ENCODE measurements around the gene KRT1. TPM values are rescaled to one million over a fixed set of nuclear protein-coding genes. Genes with fewer than 3 reads are reported as not detected.
A peak's percentile ranks its signal among the peaks of the same experiment; 100 is the strongest.

Gene KRT1
- polyA plus RNA-seq, 2 of the 4 experiments (the other 2 are of a cell fraction) = not detected

- Histone ChIP-seq H3K4me1 (no peaks in the 10 kb centered on the region), H3K4me2 (no peak overlapping the region), H3K9me3 (no peaks in the 10 kb centered on the region), H3K4me3 (no peak overlapping the region), H3K27ac (no peak overlapping the region)
- no peak for TF ChIP-seq CBX8 (IDR thresholded peaks at IDR 0.05)
- TF ChIP-seq ATOH8 (CRISPR knock-in tag; IDR thresholded peaks at IDR 0.05; ENCODE audit: low read depth) = no peak
- no peak for TF ChIP-seq EP300 (IDR thresholded peaks at IDR 0.05)
- TF ChIP-seq NPAS2 (CRISPR knock-in tag; IDR thresholded peaks at IDR 0.05; ENCODE audit: borderline replicate concordance) = no peak
- TF ChIP-seq HOXA7 (CRISPR knock-in tag; IDR thresholded peaks at IDR 0.05) = no peak
- no peak for TF ChIP-seq ELK1 (IDR thresholded peaks at IDR 0.05; ENCODE audit: low read depth, low read length)
- TF ChIP-seq SREBF2 (IDR thresholded peaks at IDR 0.05) = no peak
- TF ChIP-seq RARB (CRISPR knock-in tag; IDR thresholded peaks at IDR 0.05) = no peak
- TF ChIP-seq, protein P1, sequence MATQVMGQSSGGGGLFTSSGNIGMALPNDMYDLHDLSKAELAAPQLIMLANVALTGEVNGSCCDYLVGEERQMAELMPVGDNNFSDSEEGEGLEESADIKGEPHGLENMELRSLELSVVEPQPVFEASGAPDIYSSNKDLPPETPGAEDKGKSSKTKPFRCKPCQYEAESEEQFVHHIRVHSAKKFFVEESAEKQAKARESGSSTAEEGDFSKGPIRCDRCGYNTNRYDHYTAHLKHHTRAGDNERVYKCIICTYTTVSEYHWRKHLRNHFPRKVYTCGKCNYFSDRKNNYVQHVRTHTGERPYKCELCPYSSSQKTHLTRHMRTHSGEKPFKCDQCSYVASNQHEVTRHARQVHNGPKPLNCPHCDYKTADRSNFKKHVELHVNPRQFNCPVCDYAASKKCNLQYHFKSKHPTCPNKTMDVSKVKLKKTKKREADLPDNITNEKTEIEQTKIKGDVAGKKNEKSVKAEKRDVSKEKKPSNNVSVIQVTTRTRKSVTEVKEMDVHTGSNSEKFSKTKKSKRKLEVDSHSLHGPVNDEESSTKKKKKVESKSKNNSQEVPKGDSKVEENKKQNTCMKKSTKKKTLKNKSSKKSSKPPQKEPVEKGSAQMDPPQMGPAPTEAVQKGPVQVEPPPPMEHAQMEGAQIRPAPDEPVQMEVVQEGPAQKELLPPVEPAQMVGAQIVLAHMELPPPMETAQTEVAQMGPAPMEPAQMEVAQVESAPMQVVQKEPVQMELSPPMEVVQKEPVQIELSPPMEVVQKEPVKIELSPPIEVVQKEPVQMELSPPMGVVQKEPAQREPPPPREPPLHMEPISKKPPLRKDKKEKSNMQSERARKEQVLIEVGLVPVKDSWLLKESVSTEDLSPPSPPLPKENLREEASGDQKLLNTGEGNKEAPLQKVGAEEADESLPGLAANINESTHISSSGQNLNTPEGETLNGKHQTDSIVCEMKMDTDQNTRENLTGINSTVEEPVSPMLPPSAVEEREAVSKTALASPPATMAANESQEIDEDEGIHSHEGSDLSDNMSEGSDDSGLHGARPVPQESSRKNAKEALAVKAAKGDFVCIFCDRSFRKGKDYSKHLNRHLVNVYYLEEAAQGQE (IDR thresholded peaks at IDR 0.05) = no peak
- TF ChIP-seq NR3C1 (IDR thresholded peaks at IDR 0.05) = no peak
- TF ChIP-seq HDAC2 (IDR thresholded peaks at IDR 0.05) = no peak
- TF ChIP-seq USF2 (IDR thresholded peaks at IDR 0.05) = no peak
- WGBS (ENCODE audit: missing lambda C conversion rate) = 82% methylated on average over 4 of the region's 4 CpGs
- ATAC-seq = no peak
- ChIA-PET CTCF (interaction anchor here (0.8 to 1.1 kb wide), 3 partner anchors 206 to 516 kb away, joined by 3 to 4 read pairs (median 3); no protein-coding TSS in a partner anchor), POLR2A (no interaction called here)
- no peak for FAIRE-seq
- DNase-seq (ENCODE audit: low read depth in 1 of 2, low spot score in 1 of 2) = no peak
Observed at GRCh38 chr12:52659951-52660350, 20.3 kb downstream of the KRT1 start.

DNA sequence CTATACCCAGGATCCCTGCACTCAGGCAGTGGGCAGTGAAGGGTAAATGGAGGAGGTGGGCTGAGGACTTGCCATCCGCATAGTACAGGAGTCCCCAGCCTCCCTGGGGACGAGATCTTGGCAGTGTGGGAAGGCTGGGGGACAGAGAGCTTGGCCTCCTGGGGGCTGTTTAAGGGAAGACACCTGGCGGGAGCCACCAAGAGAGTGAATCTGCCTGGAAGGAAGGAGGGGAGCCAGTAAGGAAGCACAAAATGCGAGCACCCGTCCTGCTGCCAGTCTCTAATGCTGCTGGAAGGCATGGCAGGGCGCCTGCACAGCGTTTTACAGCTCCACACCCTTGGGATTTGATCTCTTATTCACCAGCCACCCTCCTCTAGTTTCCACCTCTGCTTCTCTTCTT is 20.8 kb downstream of the KRT1 start:
- no peak overlapping the region for H3K4me3 ChIP-seq
- 49% methylated on average over 7 of the region's 7 CpGs for WGBS (ENCODE audit: missing lambda C conversion rate)
- ChIA-PET CTCF (interaction anchor here (0.8 kb wide), 2 partner anchors 206 to 211 kb away, joined by 3 to 4 read pairs; no protein-coding TSS in a partner anchor), POLR2A (no interaction called here)
- H3K27ac ChIP-seq = no peak overlapping the region
- ATAC-seq (peak in 1 of 2 experiments; percentile 35; a peak in 2 of 6 replicates), FAIRE-seq (no peak), DNase-seq (ENCODE audit: low read depth in 1 of 2, low spot score in 1 of 2) (peak in 1 of 2 experiments; percentile 19)
- no peaks in the 10 kb centered on the region for H3K4me1 ChIP-seq
- no peak overlapping the region for H3K4me2 ChIP-seq
- H3K9me3 ChIP-seq = no peaks in the 10 kb centered on the region
- TF ChIP-seq BCL3 (IDR thresholded peaks at IDR 0.05) (no peak), PHF8 (IDR thresholded peaks at IDR 0.05; ENCODE audit: borderline replicate concordance, low read depth) (no peak), EP300 (IDR thresholded peaks at IDR 0.05) (no peak), NPAS2 (CRISPR knock-in tag; IDR thresholded peaks at IDR 0.05; ENCODE audit: borderline replicate concordance) (no peak), PBX3 (IDR thresholded peaks at IDR 0.05) (no peak), NFE2L2 (conservative IDR thresholded peaks at IDR 0.05; ENCODE audit: low read length) (no peak), FOSL2 (IDR thresholded peaks at IDR 0.05) (no peak), FOSL2 (CRISPR knock-in tag; IDR thresholded peaks at IDR 0.05) (no peak), HEYL (CRISPR knock-in tag; IDR thresholded peaks at IDR 0.05) (no peak), HMGXB4 (CRISPR knock-in tag; IDR thresholded peaks at IDR 0.05; ENCODE audit: borderline replicate concordance) (no peak), HDAC2 (IDR thresholded peaks at IDR 0.05) (no peak), USF2 (IDR thresholded peaks at IDR 0.05) (no peak), RCOR1 (IDR thresholded peaks at IDR 0.05; ENCODE audit: low read depth, low read length) (no peak), RFX5 (IDR thresholded peaks at IDR 0.05) (no peak)
- TF ChIP-seq, protein P2, sequence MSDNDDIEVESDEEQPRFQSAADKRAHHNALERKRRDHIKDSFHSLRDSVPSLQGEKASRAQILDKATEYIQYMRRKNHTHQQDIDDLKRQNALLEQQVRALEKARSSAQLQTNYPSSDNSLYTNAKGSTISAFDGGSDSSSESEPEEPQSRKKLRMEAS (IDR thresholded peaks at IDR 0.05) = no peak
- TF ChIP-seq, protein P3, sequence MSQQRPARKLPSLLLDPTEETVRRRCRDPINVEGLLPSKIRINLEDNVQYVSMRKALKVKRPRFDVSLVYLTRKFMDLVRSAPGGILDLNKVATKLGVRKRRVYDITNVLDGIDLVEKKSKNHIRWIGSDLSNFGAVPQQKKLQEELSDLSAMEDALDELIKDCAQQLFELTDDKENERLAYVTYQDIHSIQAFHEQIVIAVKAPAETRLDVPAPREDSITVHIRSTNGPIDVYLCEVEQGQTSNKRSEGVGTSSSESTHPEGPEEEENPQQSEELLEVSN (IDR thresholded peaks at IDR 0.05; ENCODE audit: borderline replicate concordance, low read depth) = no peak
